Measurements from ENCODE around the gene HMGCL.
A peak's percentile ranks its signal among the peaks of the same experiment; 100 is the strongest.
"Not testable (repeated sequence)": the region's sequence is repeated elsewhere in the genome, so short reads cannot be mapped to it uniquely, and the experiment has no call there.

HMGCL gene

GRCh38 chr1:23797478-23798448 lies 27.5 kb downstream of the HMGCL start:
- DNase-seq: no peak

- DNase-seq: no peak
Measured at GRCh38 chr1:23796466-23797271, 28.6 kb downstream of the HMGCL start.

- no peak for DNase-seq
Measured at GRCh38 chr1:23795676-23796465, 29.4 kb downstream of the HMGCL start.

- not testable (repeated sequence) for DNase-seq
Measured at GRCh38 chr1:23794732-23795182, 30.5 kb downstream of the HMGCL start.

DNA sequence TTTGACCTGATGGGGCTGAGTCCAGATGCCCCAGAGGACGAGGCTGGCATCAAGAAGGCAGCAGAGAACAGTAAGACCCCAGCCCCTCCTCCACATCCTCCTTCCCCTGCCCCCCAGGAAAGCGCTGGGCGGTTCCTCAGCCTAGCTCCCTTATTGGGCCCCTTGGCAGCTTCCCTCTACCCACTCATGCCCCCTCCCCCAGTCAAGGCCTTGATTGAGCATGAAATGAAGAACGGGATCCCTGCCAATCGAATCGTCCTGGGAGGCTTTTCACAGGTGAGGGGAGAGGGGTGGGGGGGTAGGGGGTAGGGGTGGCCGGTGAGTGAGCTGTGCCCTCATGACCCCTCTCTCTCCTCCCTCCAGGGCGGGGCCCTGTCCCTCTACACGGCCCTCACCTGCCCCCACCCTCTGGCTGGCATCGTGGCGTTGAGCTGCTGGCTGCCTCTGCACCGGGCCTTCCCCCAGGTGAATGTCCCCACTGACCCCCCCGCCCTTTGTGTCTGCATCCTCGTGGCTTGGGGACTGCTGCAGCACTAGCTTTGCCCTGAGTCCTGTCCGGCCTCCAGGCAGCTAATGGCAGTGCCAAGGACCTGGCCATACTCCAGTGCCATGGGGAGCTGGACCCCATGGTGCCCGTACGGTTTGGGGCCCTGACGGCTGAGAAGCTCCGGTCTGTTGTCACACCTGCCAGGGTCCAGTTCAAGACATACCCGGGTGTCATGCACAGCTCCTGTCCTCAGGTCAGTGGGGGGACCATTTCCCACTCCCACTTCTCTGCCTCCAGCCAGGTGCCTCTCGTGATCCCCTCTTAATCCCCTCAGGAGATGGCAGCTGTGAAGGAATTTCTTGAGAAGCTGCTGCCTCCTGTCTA lies 31.1 kb downstream of the HMGCL start:
- no peak for DNase-seq

DNA sequence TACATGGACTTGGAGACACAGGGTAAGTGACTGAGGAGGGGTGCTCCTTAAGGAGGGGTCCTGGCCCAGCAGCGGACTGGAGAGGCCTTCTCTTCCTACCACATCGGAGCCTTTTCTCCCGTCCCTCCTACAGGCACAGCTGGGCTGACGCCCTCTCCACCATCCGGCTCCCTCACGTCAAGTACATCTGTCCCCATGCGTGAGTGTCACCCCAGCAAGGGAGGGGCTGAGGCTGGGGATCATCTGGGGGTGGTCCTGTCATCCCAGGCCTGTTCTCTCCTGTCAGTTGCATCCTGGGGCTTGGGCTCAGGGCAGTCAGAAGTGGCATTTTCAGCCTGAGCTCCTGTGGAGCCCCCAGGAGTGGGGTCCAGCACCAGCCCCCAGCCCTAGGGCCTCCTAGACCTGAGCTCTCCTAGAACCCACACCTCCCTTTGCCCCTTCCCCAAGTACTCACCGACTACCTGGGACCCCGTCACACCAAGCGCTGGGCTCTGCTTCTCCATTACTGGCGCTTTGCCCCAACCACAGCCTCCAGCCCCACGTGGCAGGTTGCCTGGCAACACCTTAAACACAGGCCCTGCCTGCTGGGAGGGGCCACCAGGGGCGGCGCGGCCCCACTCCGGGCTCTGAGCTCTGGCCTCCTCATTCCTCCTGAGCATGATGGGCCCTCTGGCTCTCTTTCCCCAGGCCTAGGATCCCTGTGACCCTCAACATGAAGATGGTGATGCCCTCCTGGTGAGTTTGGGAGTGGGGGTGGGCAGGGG lies 32.0 kb downstream of the HMGCL start:
- DNase-seq: peak; percentile 54

DNA sequence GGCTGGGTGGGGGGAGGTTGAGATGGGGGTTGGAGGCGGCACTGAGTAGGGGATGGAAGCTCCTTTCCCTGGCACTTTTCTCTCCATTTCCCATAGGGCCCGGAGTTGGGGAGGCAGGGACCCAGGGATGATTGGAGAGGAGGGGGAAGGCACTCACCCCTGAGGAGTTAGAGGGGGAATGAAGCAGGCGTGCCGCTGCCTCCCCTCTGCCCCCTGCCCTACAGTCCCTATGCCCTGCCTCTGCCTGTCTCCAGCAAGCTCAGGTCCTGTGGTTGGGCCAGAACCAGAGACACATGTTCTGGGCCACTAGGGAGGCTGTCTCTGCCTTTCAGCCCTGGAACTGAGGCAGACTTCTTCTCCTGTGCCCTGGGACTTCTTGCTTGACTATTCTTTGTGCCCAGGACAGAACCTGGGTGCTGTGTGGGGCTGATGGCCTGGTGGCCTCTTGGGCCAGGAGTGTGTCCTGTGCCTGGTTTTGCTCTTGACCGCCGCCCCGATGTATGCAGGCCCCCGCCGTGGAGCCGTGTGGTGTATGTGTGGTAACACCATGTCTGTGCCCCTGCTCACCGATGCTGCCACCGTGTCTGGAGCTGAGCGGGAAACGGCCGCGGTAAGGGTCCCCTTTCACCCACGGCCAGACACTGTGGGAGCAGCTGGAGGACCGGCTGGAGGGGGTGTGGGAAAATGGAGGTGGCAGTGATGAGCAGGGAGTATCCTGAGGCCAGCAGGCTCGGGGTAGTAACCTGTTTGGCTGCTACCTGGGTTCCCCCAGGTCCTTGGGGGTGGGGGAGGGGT lies 32.9 kb downstream of the HMGCL start:
- DNase-seq: no peak

- DNase-seq: no peak
Measured at GRCh38 chr1:23791516-23792047, 33.6 kb downstream of the HMGCL start.

- DNase-seq: peak; percentile 86
Measured at GRCh38 chr1:23790696-23791515, 34.3 kb downstream of the HMGCL start, which contains the start of gene LYPLA2. LYPLA2 (plus strand) TSS chr1:23791145; CDS start chr1:23792683, 1,538 bp downstream.

DNA sequence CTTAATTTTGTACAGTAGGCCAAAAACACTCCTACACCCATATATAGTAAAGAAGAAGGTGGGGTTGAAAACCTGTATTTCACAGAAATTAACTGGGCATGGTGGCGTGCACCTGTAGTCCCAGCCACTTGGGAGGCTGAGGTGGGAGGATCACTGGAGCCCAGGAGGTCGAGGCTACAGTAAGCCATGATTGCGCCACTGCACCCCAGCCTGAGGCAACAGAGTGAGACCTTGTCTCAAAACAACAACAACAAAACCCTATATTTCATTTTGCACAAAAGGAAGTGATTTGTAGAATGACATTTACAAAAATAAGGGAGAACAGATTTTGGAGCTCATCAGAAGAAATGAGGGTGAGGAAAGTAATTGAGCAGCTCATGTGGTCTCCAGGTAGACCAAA lies 36.5 kb downstream of the HMGCL start:
- no peak for DNase-seq

GRCh38 chr1:23787701-23788100 lies 37.5 kb downstream of the HMGCL start:
- DNase-seq: no peak

- DNase-seq: no peak
Measured at GRCh38 chr1:23784846-23785245, 40.4 kb downstream of the HMGCL start.

- not testable (repeated sequence) for DNase-seq
Measured at GRCh38 chr1:23783141-23783540, 42.1 kb downstream of the HMGCL start.

DNA sequence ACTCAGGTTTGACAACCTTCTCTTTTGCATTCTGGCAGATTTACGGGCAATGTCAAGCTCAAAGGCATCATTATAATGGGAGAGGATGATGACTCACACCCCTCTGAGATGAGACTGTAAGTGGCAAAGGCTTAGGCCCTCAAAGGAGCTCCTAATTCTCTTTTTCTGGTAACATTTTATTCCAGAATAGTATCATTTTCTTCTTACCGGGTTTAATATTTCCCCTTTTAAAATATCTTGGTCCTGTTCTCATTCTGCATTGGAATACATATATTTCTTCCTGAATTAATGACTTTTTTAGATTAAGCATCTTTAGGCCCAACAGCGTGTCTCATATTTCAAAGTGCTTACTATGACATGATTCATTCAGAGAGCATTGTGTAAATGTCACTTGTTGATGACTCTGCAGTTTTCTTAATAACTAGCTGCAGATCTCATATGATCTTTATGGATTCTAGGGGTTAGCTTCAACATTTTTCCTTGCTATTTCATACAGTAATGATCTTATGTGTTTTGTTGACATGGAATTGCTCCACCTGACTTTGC lies 45.3 kb downstream of the HMGCL start:
- no peak for DNase-seq

- peak; percentile 85 for DNase-seq
Measured at GRCh38 chr1:23777979-23778814, 47.0 kb downstream of the HMGCL start, which contains the start of gene PITHD1. PITHD1 (plus strand) TSS chr1:23778418; CDS start chr1:23778516, 98 bp downstream.

DNA sequence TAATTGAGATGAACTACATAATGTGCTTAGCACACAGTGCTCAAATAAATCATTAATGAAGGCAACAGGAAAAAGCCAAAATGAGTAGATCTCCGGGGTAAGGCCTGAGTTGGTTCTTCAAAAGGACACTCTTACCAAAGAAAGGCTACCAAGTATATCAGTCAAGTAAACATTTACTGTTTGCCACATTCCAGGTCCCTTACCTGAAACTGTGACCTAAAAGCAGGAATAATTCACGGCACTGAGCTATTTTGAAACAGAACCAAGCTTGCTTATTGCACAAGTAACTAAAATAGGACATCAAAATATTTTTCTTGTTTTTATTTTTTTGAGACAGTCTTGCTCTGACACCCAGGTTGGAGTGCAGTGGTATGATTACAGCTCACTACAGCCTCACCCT lies 49.0 kb downstream of the HMGCL start:
- DNase-seq: no peak

- DNase-seq: no peak
Measured at GRCh38 chr1:23774174-23774880, 50.9 kb downstream of the HMGCL start.
